Measurements from ENCODE around the gene ZNF471. TPM values are rescaled to one million over a fixed set of nuclear protein-coding genes. Genes with fewer than 3 reads are reported as not detected.

The ZNF471 gene
- total and polyA plus RNA-seq, 2 experiments from 2014 or later, result 0.63 to 1.1 TPM

DNA sequence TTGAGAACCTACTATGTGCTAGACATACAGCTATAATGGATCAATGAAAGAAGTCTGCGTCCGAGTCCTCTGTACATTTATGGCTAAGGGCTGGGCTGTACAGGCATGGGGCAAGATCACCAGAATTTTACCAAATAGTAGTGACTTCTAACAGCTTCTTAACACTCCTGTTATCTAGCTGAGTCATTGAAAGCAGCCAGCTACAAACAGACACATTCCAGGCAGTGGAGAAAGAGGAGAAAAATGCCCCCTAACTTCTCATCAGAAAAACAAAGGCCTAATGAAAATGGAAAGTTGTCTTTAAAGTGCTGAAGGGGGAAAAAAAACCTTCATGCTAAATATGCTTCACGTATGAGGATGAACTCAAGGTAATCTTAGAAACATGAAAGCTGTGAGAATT, 16.3 kb upstream of the ZNF471 start:
- no peaks in the 10 kb centered on the region for H3K27me3 ChIP-seq (ENCODE audit: insufficient read depth)
- peaks cover 10% of the 10 kb centered on the region; the same call in 1 of the 2 replicates for H3K4me1 ChIP-seq (ENCODE audit: insufficient read depth)
- no peaks in the 10 kb centered on the region for H3K27me3 Mint-ChIP-seq (ENCODE audit: insufficient read depth, low read depth, poor library complexity)
- H3K79me2 ChIP-seq (replicated peaks; ENCODE audit: insufficient read depth), result peaks cover 51% of the 10 kb centered on the region
- TF ChIP-seq CREB1 (CRISPR knock-in tag; IDR thresholded peaks at IDR 0.05; ENCODE audit: low read depth) (no peak), ZNF331 (CRISPR knock-in tag; IDR thresholded peaks at IDR 0.05; ENCODE audit: low read depth) (no peak)
- no peak overlapping the region for H3K4me3 Mint-ChIP-seq
- H3K9me2 ChIP-seq (ENCODE audit: insufficient read depth), result no peaks in the 10 kb centered on the region
- peak overlapping the region; percentile 57 for H3K27ac Mint-ChIP-seq
- peak; percentile 41 for DNase-seq (ENCODE audit: low spot score)
- H3K4me2 ChIP-seq, result peak overlapping the region; percentile 49; the same call in 1 of the 2 replicates
- no peaks in the 10 kb centered on the region for H3K36me3 ChIP-seq (ENCODE audit: insufficient read depth)
- H4K20me1 ChIP-seq (replicated peaks; ENCODE audit: insufficient read depth), result 0 out of 2 replicates have a peak, but pooled peaks cover 4% of the 10 kb centered on the region
- peak overlapping the region; percentile 74 for H3K27ac ChIP-seq (ENCODE audit: low read depth)
- no peaks in the 10 kb centered on the region for H3F3A ChIP-seq (replicated peaks; ENCODE audit: low read depth)
- peaks cover 2% of the 10 kb centered on the region; the same call in 1 of the 3 replicates for H3K4me1 Mint-ChIP-seq
- peak overlapping the region; percentile 26; the same call in 1 of the 2 replicates for H3K4me3 ChIP-seq
- ATAC-seq, result no peak
- H3K36me3 Mint-ChIP-seq (ENCODE audit: low read depth), result peaks cover 41% of the 10 kb centered on the region
- no peak overlapping the region for H2AFZ ChIP-seq
- peaks cover 93% of the 10 kb centered on the region for H3K9me3 Mint-ChIP-seq

DNA sequence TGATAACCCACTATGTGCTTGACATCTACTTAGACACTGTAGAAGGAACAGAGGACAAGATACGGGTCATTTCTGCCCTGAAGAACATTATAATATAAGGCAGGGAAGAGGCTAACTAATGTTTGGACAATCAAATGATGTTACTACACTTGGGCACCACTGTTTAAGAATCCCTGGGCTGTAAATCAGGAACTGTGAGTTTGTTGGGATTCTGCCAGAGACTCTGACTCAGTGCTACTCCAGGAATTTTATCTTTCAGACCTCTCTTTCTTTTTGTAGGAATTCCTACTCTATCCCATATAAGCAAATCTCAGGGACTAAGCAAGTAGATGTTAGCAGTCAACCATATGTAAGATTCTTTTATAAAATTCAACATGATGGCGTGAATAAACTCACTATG, 3.1 kb upstream of the ZNF471 start:
- H3K4me1 ChIP-seq (ENCODE audit: insufficient read depth), result no peaks in the 10 kb centered on the region
- no peak overlapping the region for H2AFZ ChIP-seq
- H3K4me2 ChIP-seq, result no peak overlapping the region
- no peaks in the 10 kb centered on the region for H3K79me2 ChIP-seq (replicated peaks; ENCODE audit: insufficient read depth)
- no peaks in the 10 kb centered on the region for H3F3A ChIP-seq (replicated peaks; ENCODE audit: low read depth)
- H3K9me2 ChIP-seq (ENCODE audit: insufficient read depth), result no peaks in the 10 kb centered on the region
- no peaks in the 10 kb centered on the region for H3K27me3 ChIP-seq (ENCODE audit: insufficient read depth)
- DNase-seq (ENCODE audit: low spot score) (no peak), ATAC-seq (no peak)
- no peaks in the 10 kb centered on the region for H3K36me3 ChIP-seq (ENCODE audit: insufficient read depth)
- Mint-ChIP-seq H3K4me3 (no peak overlapping the region), H3K4me1 (no peaks in the 10 kb centered on the region), H3K9me3 (peaks cover 54% of the 10 kb centered on the region), H3K27me3 (ENCODE audit: insufficient read depth, low read depth, poor library complexity) (peaks cover 3% of the 10 kb centered on the region), H3K36me3 (ENCODE audit: low read depth) (peaks cover 19% of the 10 kb centered on the region), H3K27ac (no peak overlapping the region)
- no peak overlapping the region for H3K4me3 ChIP-seq
- no peak overlapping the region for H3K27ac ChIP-seq (ENCODE audit: low read depth)
- H4K20me1 ChIP-seq (replicated peaks; ENCODE audit: insufficient read depth), result no peaks in the 10 kb centered on the region
- TF ChIP-seq EZH2 (IDR thresholded peaks at IDR 0.05; ENCODE audit: low read depth, unreplicated experiment), result no peak
- no peak for TF ChIP-seq EZH2phosphoT487 (IDR thresholded peaks at IDR 0.05; ENCODE audit: unreplicated experiment)
- TF ChIP-seq JUNB (IDR thresholded peaks at IDR 0.05; ENCODE audit: unreplicated experiment), result no peak
- TF ChIP-seq ZNF114 (CRISPR knock-in tag; IDR thresholded peaks at IDR 0.05), result no peak
- TF ChIP-seq ZNF331 (CRISPR knock-in tag; IDR thresholded peaks at IDR 0.05; ENCODE audit: low read depth), result no peak
- no peak for TF ChIP-seq ZNF462 (CRISPR knock-in tag; IDR thresholded peaks at IDR 0.05)
- TF ChIP-seq, protein P1, sequence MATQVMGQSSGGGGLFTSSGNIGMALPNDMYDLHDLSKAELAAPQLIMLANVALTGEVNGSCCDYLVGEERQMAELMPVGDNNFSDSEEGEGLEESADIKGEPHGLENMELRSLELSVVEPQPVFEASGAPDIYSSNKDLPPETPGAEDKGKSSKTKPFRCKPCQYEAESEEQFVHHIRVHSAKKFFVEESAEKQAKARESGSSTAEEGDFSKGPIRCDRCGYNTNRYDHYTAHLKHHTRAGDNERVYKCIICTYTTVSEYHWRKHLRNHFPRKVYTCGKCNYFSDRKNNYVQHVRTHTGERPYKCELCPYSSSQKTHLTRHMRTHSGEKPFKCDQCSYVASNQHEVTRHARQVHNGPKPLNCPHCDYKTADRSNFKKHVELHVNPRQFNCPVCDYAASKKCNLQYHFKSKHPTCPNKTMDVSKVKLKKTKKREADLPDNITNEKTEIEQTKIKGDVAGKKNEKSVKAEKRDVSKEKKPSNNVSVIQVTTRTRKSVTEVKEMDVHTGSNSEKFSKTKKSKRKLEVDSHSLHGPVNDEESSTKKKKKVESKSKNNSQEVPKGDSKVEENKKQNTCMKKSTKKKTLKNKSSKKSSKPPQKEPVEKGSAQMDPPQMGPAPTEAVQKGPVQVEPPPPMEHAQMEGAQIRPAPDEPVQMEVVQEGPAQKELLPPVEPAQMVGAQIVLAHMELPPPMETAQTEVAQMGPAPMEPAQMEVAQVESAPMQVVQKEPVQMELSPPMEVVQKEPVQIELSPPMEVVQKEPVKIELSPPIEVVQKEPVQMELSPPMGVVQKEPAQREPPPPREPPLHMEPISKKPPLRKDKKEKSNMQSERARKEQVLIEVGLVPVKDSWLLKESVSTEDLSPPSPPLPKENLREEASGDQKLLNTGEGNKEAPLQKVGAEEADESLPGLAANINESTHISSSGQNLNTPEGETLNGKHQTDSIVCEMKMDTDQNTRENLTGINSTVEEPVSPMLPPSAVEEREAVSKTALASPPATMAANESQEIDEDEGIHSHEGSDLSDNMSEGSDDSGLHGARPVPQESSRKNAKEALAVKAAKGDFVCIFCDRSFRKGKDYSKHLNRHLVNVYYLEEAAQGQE (IDR thresholded peaks at IDR 0.05; ENCODE audit: unreplicated experiment), result no peak
- no peak for TF ChIP-seq POLR2AphosphoS5 (IDR thresholded peaks at IDR 0.05; ENCODE audit: low read depth)
- no peak for TF ChIP-seq CREB1 (CRISPR knock-in tag; IDR thresholded peaks at IDR 0.05; ENCODE audit: low read depth)
- no peak for TF ChIP-seq STAT1 (IDR thresholded peaks at IDR 0.05; ENCODE audit: unreplicated experiment)

All from GM23338 (cell line).